ENCODE data around the gene IL1RAPL1. TPM values are rescaled to one million over a fixed set of nuclear protein-coding genes. Genes with fewer than 3 reads are reported as not detected.

IL1RAPL1 gene
- polyA plus RNA-seq, 1 of the 3 experiments (the other 2 are of a cell fraction) = 2.8 TPM

DNA sequence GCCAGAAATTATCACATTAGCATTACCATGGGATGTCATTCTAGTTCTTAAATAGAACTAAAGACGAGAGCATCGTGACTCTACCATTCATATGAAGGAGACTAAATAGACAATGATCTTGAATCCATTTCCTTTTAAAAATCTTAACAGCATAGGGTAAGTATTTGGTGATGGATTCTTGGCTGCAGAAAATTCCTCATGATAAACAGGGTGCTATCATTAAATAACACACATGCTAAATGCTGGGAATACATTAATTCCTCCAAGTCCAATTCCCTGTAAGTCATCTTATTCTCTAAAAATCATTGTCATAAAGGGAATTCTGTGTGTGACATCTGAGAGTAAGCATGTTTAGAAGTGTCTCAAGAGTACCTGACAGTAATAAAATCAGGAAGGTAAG is 1157.7 kb downstream of the IL1RAPL1 start:
- H3K9me2 ChIP-seq = no peaks in the 10 kb centered on the region
- H3K4me2 ChIP-seq = no peak overlapping the region
- 48% methylated on average over 2 of the region's 2 CpGs for WGBS (ENCODE audit: low lambda C conversion rate)

More for the DNA sequence above, 1157.7 kb downstream of the IL1RAPL1 start:
- H3F3A ChIP-seq (replicated peaks; ENCODE audit: insufficient read depth) = peaks cover 9% of the 10 kb centered on the region
- H3K4me3 ChIP-seq (ENCODE audit: low read depth in 2 of 2, low read length in 1 of 2) = no peak overlapping the region
- DNase-seq = no peak
- no peak overlapping the region for H2AFZ ChIP-seq (ENCODE audit: low read depth)
- H3K4me1 ChIP-seq (ENCODE audit: control insufficient read depth in 1 of 2, insufficient read depth in 2 of 2, low read depth in 1 of 2, low read length in 1 of 2) = 0 out of 4 replicates have a peak, but pooled peaks cover 0 to 3% of the 10 kb centered on the region in 2 experiments
- H3K27ac ChIP-seq (ENCODE audit: low read depth in 2 of 2, low read length in 1 of 2) = no peak overlapping the region
- H3K9ac ChIP-seq = no peak overlapping the region
- TF ChIP-seq GABPA (IDR thresholded peaks at IDR 0.05; ENCODE audit: low read depth) (no peak), FOSL2 (IDR thresholded peaks at IDR 0.05; ENCODE audit: borderline replicate concordance, low read depth) (no peak), EZH2phosphoT487 (IDR thresholded peaks at IDR 0.05; ENCODE audit: borderline replicate concordance, low read depth) (no peak), RCOR1 (IDR thresholded peaks at IDR 0.05; ENCODE audit: low read length) (no peak), TEAD4 (IDR thresholded peaks at IDR 0.05; ENCODE audit: borderline replicate concordance, insufficient read depth) (no peak), EP300 (IDR thresholded peaks at IDR 0.05; ENCODE audit: borderline replicate concordance in 1 of 2, low read depth in 1 of 2, low read length in 1 of 2) (no peak)
- TF ChIP-seq, protein P1, sequence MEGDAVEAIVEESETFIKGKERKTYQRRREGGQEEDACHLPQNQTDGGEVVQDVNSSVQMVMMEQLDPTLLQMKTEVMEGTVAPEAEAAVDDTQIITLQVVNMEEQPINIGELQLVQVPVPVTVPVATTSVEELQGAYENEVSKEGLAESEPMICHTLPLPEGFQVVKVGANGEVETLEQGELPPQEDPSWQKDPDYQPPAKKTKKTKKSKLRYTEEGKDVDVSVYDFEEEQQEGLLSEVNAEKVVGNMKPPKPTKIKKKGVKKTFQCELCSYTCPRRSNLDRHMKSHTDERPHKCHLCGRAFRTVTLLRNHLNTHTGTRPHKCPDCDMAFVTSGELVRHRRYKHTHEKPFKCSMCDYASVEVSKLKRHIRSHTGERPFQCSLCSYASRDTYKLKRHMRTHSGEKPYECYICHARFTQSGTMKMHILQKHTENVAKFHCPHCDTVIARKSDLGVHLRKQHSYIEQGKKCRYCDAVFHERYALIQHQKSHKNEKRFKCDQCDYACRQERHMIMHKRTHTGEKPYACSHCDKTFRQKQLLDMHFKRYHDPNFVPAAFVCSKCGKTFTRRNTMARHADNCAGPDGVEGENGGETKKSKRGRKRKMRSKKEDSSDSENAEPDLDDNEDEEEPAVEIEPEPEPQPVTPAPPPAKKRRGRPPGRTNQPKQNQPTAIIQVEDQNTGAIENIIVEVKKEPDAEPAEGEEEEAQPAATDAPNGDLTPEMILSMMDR (IDR thresholded peaks at IDR 0.05) = no peak
- TF ChIP-seq, protein P2, sequence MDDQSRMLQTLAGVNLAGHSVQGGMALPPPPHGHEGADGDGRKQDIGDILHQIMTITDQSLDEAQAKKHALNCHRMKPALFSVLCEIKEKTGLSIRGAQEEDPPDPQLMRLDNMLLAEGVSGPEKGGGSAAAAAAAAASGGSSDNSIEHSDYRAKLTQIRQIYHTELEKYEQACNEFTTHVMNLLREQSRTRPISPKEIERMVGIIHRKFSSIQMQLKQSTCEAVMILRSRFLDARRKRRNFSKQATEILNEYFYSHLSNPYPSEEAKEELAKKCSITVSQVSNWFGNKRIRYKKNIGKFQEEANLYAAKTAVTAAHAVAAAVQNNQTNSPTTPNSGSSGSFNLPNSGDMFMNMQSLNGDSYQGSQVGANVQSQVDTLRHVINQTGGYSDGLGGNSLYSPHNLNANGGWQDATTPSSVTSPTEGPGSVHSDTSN (IDR thresholded peaks at IDR 0.05) = no peak
- TF ChIP-seq, protein P3, sequence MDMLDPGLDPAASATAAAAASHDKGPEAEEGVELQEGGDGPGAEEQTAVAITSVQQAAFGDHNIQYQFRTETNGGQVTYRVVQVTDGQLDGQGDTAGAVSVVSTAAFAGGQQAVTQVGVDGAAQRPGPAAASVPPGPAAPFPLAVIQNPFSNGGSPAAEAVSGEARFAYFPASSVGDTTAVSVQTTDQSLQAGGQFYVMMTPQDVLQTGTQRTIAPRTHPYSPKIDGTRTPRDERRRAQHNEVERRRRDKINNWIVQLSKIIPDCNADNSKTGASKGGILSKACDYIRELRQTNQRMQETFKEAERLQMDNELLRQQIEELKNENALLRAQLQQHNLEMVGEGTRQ (IDR thresholded peaks at IDR 0.05; ENCODE audit: borderline replicate concordance, low read depth, low read length) = no peak
- TF ChIP-seq, protein P4, sequence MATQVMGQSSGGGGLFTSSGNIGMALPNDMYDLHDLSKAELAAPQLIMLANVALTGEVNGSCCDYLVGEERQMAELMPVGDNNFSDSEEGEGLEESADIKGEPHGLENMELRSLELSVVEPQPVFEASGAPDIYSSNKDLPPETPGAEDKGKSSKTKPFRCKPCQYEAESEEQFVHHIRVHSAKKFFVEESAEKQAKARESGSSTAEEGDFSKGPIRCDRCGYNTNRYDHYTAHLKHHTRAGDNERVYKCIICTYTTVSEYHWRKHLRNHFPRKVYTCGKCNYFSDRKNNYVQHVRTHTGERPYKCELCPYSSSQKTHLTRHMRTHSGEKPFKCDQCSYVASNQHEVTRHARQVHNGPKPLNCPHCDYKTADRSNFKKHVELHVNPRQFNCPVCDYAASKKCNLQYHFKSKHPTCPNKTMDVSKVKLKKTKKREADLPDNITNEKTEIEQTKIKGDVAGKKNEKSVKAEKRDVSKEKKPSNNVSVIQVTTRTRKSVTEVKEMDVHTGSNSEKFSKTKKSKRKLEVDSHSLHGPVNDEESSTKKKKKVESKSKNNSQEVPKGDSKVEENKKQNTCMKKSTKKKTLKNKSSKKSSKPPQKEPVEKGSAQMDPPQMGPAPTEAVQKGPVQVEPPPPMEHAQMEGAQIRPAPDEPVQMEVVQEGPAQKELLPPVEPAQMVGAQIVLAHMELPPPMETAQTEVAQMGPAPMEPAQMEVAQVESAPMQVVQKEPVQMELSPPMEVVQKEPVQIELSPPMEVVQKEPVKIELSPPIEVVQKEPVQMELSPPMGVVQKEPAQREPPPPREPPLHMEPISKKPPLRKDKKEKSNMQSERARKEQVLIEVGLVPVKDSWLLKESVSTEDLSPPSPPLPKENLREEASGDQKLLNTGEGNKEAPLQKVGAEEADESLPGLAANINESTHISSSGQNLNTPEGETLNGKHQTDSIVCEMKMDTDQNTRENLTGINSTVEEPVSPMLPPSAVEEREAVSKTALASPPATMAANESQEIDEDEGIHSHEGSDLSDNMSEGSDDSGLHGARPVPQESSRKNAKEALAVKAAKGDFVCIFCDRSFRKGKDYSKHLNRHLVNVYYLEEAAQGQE (IDR thresholded peaks at IDR 0.05; ENCODE audit: low read depth, low read length) = no peak
- CTCF ChIA-PET = no interaction called here
- no peaks in the 10 kb centered on the region for H3K79me2 ChIP-seq (ENCODE audit: insufficient read depth)
- POLR2A ChIA-PET = no interaction called here
- H3K9me3 ChIP-seq = no peaks in the 10 kb centered on the region
- no peaks in the 10 kb centered on the region for H3K36me3 ChIP-seq (replicated peaks in 1 of 2; ENCODE audit: control insufficient read depth in 1 of 2, insufficient read depth in 2 of 2, low read length in 1 of 2)
- no peaks in the 10 kb centered on the region for H4K20me1 ChIP-seq (ENCODE audit: insufficient read depth)
- no peaks in the 10 kb centered on the region for H3K27me3 ChIP-seq (ENCODE audit: insufficient read depth)

All from SK-N-SH (cell line).